K562 (cell line): Measurements from ENCODE around the gene TBX10. TPM values are rescaled to one million over a fixed set of nuclear protein-coding genes. Genes with fewer than 3 reads are reported as not detected.
A peak's percentile ranks its signal among the peaks of the same experiment; 100 is the strongest.

Source experiments
- BRD9 ChIP-seq: fragments of 450-650 bp; IDR thresholded peaks from 2 replicates; pipeline ENCODE4 v1.6.1; 2018; ENCODE audit warnings: low read depth; ENCODE audit not compliant: partially characterized antibody
- CCAR2 ChIP-seq: fragments of 200-400 bp; formaldehyde crosslinking; IDR thresholded peaks from 2 replicates; pipeline ENCODE4 v1.6.1; 2017; ENCODE audit warnings: mild to moderate bottlenecking, low read depth, low read length
- CGGBP1 ChIP-seq: fragments of 250-450 bp; sonication (Bioruptor Pico); IDR thresholded peaks from 2 replicates; pipeline ENCODE4 v1.9.0; 2021; ENCODE audit warnings: mild to moderate bottlenecking
- CHCHD3 ChIP-seq: fragments of 250-450 bp; sonication (Bioruptor Pico); IDR thresholded peaks from 2 replicates; pipeline ENCODE4 v2.1.2; 2022; ENCODE audit warnings: mild to moderate bottlenecking
- CREBBP ChIP-seq: IDR thresholded peaks from one replicate; pipeline ENCODE4 v1.6.1; 2012; ENCODE audit warnings: low read depth, mild to moderate bottlenecking, control low read depth, inconsistent platforms, low read length
- ETV5 ChIP-seq: sonication (generic); formaldehyde crosslinking; IDR thresholded peaks from 2 replicates; pipeline ENCODE4 v1.4.0; 2020; ENCODE audit warnings: low read depth, mild to moderate bottlenecking, missing genetic modification reagents
- FOXJ3 ChIP-seq: sonication (generic); formaldehyde crosslinking; IDR thresholded peaks from 2 replicates; pipeline ENCODE4 v1.4.0; 2020; ENCODE audit warnings: mild to moderate bottlenecking, missing genetic modification reagents
- FUS ChIP-seq: fragments of 200-400 bp; formaldehyde crosslinking; optimal IDR thresholded peaks from 2 replicates; pipeline ENCODE3; 2017; ENCODE audit warnings: low read depth, low read length
- HNRNPLL ChIP-seq: fragments of 200-400 bp; formaldehyde crosslinking; IDR thresholded peaks from 2 replicates; pipeline ENCODE4 v1.6.1; 2017; ENCODE audit warnings: low read length, low read depth, mild to moderate bottlenecking; ENCODE audit not compliant: poor library complexity, severe bottlenecking
- HOXB6 ChIP-seq: fragments of 250-450 bp; sonication (Bioruptor Pico); IDR thresholded peaks from 2 replicates; pipeline ENCODE4 v1.5.1; 2022; ENCODE audit warnings: mild to moderate bottlenecking, borderline replicate concordance
- JUND ChIP-seq, 2 experiments: IDR thresholded peaks; 2 replicates in 1 of 2; 3 replicates in 1 of 2; pipeline ENCODE4 v1.6.1; 2011; ENCODE audit warnings: borderline replicate concordance in 2 of 2, low read depth in 2 of 2, low read length in 2 of 2, improper control_type of control experiment in 1 of 2, missing biosample characterization in 1 of 2, missing genetic modification characterization in 1 of 2, missing genetic modification reagents in 1 of 2
- LEF1 ChIP-seq: fragments of 450-650 bp; IDR thresholded peaks from 2 replicates; pipeline ENCODE4 v1.6.1; 2016; ENCODE audit warnings: mild to moderate bottlenecking
- MYC ChIP-seq, 2 experiments: fragments of 250-450 bp in 1 of 2; sonication (Bioruptor Pico) in 1 of 2; IDR thresholded peaks; 2 replicates each; pipeline versions ENCODE4 v1.5.1 to v1.6.1; 2012 to 2021; ENCODE audit warnings: low read depth in 2 of 2, borderline replicate concordance in 1 of 2, improper control_type of control experiment in 1 of 2, low read length in 1 of 2, mild to moderate bottlenecking in 1 of 2, moderate library complexity in 1 of 2
- NUFIP1 ChIP-seq: fragments of 450-650 bp; IDR thresholded peaks from 2 replicates; pipeline ENCODE4 v1.6.1; 2018; ENCODE audit not compliant: partially characterized antibody
- POLR2AphosphoS5 ChIP-seq: IDR thresholded peaks from 2 replicates; pipeline ENCODE4 v1.6.1; 2011; ENCODE audit warnings: mild to moderate bottlenecking, low read depth, low read length, moderate library complexity; ENCODE audit not compliant: control insufficient read depth, insufficient read depth
- POLR2H ChIP-seq: IDR thresholded peaks from 2 replicates; pipeline ENCODE4 v1.6.1; 2016; ENCODE audit warnings: missing genetic modification characterization, low read depth, mild to moderate bottlenecking, control low read depth, missing compliant biosample characterization, moderate library complexity
- PYGO2 ChIP-seq: fragments of 450-650 bp; IDR thresholded peaks from 2 replicates; pipeline ENCODE4 v1.6.1; 2016; ENCODE audit warnings: mild to moderate bottlenecking, missing genetic modification characterization, moderate library complexity, missing compliant biosample characterization
- RBM17 ChIP-seq: fragments of 200-400 bp; formaldehyde crosslinking; IDR thresholded peaks from 2 replicates; pipeline ENCODE4 v1.6.1; 2017; ENCODE audit warnings: low read depth, mild to moderate bottlenecking, low read length, borderline replicate concordance
- RBM34 ChIP-seq: fragments of 200-400 bp; formaldehyde crosslinking; IDR thresholded peaks from 2 replicates; pipeline ENCODE4 v1.6.1; 2018; ENCODE audit warnings: low read length, borderline replicate concordance; ENCODE audit not compliant: insufficient read depth
- TEAD2 ChIP-seq: fragments of 450-650 bp; IDR thresholded peaks from 2 replicates; pipeline ENCODE4 v1.6.1; 2016; ENCODE audit warnings: missing genetic modification characterization, control low read depth, missing compliant biosample characterization
- TEAD4 ChIP-seq, 2 experiments: sonication (generic) in 1 of 2; formaldehyde crosslinking in 1 of 2; IDR thresholded peaks; 2 replicates each; pipeline versions ENCODE4 v1.6.1 to v1.8.0; 2012 to 2022; ENCODE audit warnings: borderline replicate concordance in 1 of 2, inconsistent platforms in 1 of 2, low read length in 1 of 2, mild to moderate bottlenecking in 1 of 2, missing genetic modification reagents in 1 of 2
- USF2 ChIP-seq: sonication (generic); formaldehyde crosslinking; IDR thresholded peaks from 2 replicates; pipeline ENCODE4 v1.5.0; 2020; ENCODE audit warnings: missing genetic modification reagents
- ZFP1 ChIP-seq: fragments of 450-650 bp; formaldehyde crosslinking; IDR thresholded peaks from 2 replicates; pipeline ENCODE4 v1.4.0; 2020; ENCODE audit warnings: mild to moderate bottlenecking, mixed read lengths
- ZNF184 ChIP-seq: sonication (generic); formaldehyde crosslinking; IDR thresholded peaks from 2 replicates; pipeline ENCODE4 v1.5.0; 2020; ENCODE audit warnings: missing genetic modification reagents
- ZNF408 ChIP-seq: fragments of 250-450 bp; sonication (Bioruptor Pico); IDR thresholded peaks from 2 replicates; pipeline ENCODE4 v1.4.0; 2020; ENCODE audit warnings: low read depth, mild to moderate bottlenecking, moderate library complexity
- ZNF583 ChIP-seq: fragments of 250-450 bp; sonication (Bioruptor Pico); IDR thresholded peaks from 2 replicates; pipeline ENCODE4 v1.4.0; 2020
- ZNF644 ChIP-seq: fragments of 200-800 bp; sonication (Bioruptor generic); IDR thresholded peaks from 2 replicates; pipeline ENCODE4 v1.6.1; 2016; ENCODE audit warnings: low read depth, missing genetic modification characterization, missing compliant biosample characterization
- polyA plus RNA-seq, 8 experiments: library from polyadenylated mRNA; depleted of rRNA in 4 of 8; stranded (reverse) in 5 of 8; unstranded in 3 of 8; fragments of >200 nt; fragmentation: Nextera tagmentation in 2 of 8; fragmentation: Illumina TruSeq in 1 of 8; extraction: Ambion mirVana in 2 of 8; extraction: Trizol in 1 of 8; gene quantifications; 2 replicates each; pipeline versions ENCODE4 v1.2.1 to v1.2.3, GENCODE V29; 2011 to 2014; ENCODE audit warnings: inconsistent platforms in 1 of 8, missing spikeins in 1 of 8
- total RNA-seq, 7 experiments: library from RNA; depleted of rRNA in 6 of 7; stranded (reverse); fragments of >200 nt in 6 of 7; fragmentation: Illumina TruSeq in 2 of 7; extraction: Trizol in 2 of 7; gene quantifications; 2 replicates each; pipeline versions ENCODE4 v1.2.1 to v1.2.3, GENCODE V29; 2011 to 2021; ENCODE audit warnings: low replicate concordance in 1 of 7

Gene TBX10
- total and polyA plus RNA-seq, 9 of the 15 experiments (the other 6 are each of a cell fraction or from before 2014, with no cell fraction given) = not detected

- TF ChIP-seq POLR2AphosphoS5 (peak; percentile 89; the same call in 1 of the 2 replicates), NUFIP1 (no peak), MYC (IDR thresholded peaks at IDR 0.05; ENCODE audit: low read depth, low read length) (peak; percentile 77; the same call in 1 of the 2 replicates), MYC (CRISPR knock-in tag; IDR thresholded peaks at IDR 0.05; ENCODE audit: borderline replicate concordance, low read depth) (no peak), TEAD2 (tag) (no peak), POLR2H (peak; percentile 95), CREBBP (no peak), CCAR2 (no peak), FUS (no peak), RBM17 (no peak), ZNF583 (CRISPR knock-in tag) (no peak), CHCHD3 (CRISPR knock-in tag) (no peak; the same call in 1 of the 2 replicates), HOXB6 (CRISPR knock-in tag) (no peak), USF2 (CRISPR knock-in tag) (no peak), BRD9 (no peak), ZNF408 (CRISPR knock-in tag) (no peak), ZFP1 (CRISPR knock-in tag) (no peak), CGGBP1 (CRISPR knock-in tag) (0 out of 2 replicates have a peak, but pooled peaks have one; percentile 33), ETV5 (no peak; the same call in 1 of the 2 replicates), TEAD4 (IDR thresholded peaks at IDR 0.05; ENCODE audit: low read length) (no peak), TEAD4 (CRISPR knock-in tag; IDR thresholded peaks at IDR 0.05; ENCODE audit: borderline replicate concordance) (peak; percentile 84; the same call in 1 of the 2 replicates), ZNF184 (CRISPR knock-in tag) (no peak), RBM34 (no peak), LEF1 (no peak), FOXJ3 (CRISPR knock-in tag) (no peak), JUND (IDR thresholded peaks at IDR 0.05; ENCODE audit: borderline replicate concordance, low read depth, low read length) (peak; percentile 81), JUND (tag; IDR thresholded peaks at IDR 0.05; ENCODE audit: borderline replicate concordance, low read depth, low read length) (no peak; the same call in 2 of the 3 replicates), HNRNPLL (peak; percentile 88), ZNF644 (tag) (no peak), PYGO2 (tag) (no peak)
Measured at GRCh38 chr11:67583247-67584204, 56.0 kb downstream of the TBX10 start, which contains the start of gene GSTP1 (continued).
